NCI-H1092 treated with DMSO at 0.1 percent for 48 hours (cell line): ENCODE data around the gene PARM1.

Experiments
- DNase-seq: peaks from one replicate; lab custom pipeline; 2025; lab: John Stamatoyannopoulos, UW

The PARM1 gene

DNA sequence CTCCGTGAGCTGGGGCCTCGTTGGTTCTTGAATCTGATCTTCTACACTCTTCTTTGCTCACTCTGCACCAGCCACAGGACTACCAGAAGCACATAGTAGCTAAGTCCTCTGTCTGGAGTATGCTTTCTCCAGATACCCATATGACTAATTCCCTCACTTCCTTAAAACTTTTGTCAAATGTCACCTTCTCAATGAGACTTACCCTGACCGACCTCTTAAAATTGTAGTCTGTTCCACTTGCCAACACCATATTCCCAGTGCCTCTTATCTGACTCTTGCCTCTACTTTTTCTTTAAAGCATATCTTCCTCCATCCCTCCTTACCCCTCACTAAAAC, 10.0 kb downstream of the PARM1 start:
- DNase-seq: no peak

DNA sequence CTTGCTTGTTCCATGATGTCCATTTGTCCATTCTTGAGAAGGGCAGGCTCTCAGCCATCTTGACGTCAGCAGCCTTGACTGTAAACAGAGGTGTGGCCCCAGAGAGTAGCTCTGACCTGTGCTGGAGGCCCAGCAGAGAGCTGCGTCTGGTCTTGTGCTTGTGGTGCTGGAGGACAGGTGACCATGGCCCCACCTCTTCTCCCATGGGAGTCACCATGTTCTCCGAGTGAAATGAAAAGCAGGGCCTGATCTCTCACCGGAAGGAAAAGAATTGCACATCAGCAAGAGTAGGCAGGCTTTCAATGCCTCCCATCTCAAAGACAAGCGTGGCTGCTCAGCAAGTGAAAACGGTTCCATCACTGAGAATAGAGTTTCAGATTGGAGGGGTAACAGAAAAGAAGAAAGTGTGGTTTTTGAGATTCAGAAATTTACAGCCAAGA, 11.5 kb downstream of the PARM1 start:
- DNase-seq: no peak

DNA sequence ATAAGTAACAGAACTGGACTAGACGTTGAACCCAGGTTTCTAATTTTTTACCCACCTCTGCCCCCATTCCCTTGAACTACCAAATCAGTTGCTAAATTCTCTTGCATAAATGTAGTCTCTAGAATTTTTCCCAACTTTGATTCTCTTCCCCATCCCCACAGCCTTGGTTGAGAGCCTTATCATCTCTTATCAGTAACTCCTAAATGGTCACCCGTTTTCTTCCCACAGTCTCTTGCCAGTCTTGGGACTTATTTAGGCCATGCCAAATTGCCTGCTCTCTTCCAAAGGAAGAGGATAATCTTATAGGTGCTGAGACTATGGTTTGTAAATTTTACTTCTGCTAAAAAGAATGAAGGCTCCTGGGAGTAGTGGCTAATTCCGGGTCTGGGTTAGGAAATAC, 13.3 kb downstream of the PARM1 start:
- DNase-seq: no peak

DNA sequence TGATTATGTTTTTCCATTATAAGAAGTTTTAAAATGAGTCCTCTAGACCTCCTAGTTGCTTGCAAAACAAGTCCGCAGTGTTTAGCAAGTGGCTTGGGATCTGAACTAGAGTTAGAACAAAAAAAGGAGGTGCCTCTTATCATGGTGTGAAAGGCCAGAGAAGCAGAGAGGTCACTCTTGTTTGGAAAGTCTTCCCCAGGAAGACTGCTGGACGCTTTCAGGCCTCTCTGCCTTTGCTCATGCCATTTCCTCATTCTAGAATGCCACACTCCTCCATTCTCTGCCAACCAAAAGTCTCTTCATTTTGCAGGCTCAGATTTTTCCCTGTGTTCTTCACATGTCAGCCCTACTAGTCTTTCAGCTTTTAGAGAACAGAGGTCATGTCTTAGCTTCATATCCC, 14.9 kb downstream of the PARM1 start:
- no peak for DNase-seq

DNA sequence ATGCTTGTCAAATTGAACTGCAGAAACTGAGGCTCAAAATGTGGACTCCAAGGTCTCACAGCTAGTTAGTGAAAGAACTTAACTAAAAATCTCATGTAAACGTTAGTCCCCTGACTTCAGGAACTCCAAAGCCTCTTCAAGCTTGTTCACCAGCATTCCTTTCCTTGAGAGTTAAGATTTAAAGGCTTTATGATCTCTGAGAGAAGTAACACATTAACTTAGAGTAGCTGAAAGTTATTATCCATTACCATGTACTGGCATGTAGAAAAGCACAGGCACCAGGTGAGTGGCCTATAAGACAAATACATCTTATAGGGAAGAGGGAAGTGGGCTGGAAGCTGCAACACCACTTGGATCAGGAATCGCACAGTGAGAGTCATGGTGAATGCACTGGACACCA, 15.3 kb downstream of the PARM1 start:
- no peak for DNase-seq

DNA sequence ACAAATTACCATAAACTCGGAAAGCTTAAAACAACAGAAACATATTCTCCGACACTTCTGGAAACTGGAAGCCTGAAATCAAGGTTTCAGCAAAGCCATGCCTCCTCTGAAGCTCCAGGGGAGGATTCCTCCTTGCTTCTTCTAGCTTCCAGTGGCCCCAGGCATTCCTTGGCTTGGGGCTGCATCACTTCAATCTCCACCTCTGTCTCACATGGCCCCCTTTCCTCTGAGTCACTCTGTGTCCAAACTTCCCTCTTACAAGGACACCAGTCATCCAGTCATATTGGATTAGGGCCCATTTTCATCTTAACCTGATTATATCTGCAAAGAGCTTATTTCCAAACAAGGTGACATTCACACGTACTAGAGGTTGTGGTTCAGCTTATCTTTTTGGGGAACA, 17.3 kb downstream of the PARM1 start:
- no peak for DNase-seq

DNA sequence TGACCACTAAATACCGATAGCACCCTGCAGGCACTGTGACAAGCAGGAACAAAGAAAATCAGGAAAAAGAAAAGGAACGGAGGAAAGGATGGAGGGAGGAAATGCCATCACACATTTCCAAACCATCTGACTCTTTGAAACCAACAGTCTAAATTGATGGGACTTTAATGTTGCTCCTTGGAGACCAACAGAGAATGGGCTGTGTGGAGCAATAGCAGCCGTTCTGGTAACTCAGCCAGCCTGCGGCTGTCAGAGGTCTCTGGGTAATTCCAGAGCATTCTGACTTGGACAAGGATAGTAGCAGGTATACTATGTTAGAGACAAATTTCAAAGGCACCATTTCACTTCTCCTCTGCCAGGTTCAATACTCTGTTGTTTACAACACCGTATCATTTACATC, 18.0 kb downstream of the PARM1 start:
- DNase-seq: no peak

DNA sequence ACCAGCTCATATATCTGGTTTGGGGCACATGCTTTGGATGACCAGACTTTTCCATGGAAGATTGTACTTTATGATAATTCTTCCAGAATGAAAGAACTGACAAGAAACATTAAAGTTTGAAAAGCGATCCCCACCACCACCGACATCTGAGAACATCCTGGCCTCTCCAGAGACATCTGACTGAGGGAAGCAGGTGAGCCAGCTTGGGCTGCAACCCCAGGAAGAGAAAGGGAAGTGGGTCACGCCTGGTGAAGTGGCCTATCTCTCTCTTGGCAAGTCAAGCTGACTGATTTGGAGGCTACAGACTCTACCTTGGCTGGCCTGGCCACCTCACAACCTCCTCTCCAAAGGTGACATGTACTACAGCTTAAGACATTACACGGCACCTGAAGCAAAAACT, 20.7 kb downstream of the PARM1 start:
- no peak for DNase-seq

DNA sequence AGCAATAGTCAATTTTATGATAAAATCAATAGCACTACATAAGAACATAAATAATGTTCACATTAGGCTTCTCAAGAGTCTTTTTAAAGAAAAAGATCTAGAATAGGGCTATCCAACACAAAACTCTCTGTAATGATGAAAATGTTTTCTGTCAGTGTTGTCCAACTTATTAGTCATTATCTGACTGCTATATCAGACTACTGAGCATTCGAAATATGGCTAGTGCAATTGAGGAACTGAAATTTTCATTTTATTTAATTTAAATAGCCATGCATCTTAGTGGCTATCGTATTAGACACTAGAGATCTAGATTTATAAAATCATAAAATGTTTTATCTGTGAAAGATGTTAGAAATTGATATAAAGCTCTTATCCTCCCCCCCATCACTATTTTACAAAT, 26.0 kb downstream of the PARM1 start:
- DNase-seq: no peak

DNA sequence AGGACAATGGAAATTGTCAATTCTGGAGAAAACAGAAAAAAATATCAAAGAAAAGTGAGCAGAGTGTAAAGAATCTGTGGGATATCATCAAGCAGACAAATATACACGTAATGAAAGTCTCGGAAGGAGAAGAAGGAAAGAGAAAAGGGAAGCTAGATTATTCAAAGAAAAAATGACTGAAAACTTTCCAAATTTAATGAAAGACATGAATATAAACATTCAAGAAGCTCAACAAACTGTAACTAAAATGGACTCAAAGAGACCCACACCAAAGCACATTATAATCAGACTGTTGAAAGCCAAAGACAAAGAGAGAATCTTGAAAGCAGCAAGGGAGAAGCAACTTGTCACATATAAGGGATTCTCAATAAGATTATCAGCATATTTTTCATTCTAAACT, 28.3 kb downstream of the PARM1 start:
- no peak for DNase-seq

DNA sequence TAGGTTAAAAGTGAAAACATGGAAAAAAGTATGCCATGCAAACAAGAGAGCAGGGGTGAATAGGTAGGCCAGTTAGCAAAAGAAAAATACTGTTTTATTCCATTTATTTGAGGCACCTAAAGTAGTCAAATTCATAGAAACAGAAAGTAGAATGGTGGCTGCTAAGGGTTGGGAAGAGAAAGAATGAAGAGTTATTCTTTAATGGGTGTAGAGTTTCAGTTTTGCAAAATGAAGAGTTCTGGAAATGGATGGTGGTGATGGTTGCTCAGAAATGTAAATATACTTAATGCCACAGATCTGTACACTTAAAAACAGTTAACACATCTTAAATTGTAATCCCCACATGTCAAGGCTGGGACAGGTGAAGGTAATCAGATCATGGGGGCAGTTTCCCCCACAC, 29.7 kb downstream of the PARM1 start:
- DNase-seq: no peak

DNA sequence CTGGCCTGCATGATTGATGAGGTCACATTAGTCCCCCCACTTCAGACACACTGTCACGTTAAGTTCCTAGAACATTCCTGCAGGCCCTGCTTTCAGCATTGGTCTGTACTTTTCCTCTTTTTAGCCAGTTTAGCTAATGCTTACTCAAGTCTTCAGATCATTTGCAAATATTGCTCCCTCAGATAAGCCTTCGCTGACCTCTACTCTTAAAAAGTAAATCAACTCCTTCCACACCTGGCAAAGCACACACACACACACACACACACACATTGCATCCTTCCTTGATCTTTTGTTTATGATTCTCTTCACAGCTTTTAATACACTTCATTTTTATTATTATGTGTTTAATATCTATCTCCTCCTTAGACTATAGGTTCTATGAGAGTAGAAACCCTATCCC, 31.4 kb downstream of the PARM1 start:
- DNase-seq: no peak

DNA sequence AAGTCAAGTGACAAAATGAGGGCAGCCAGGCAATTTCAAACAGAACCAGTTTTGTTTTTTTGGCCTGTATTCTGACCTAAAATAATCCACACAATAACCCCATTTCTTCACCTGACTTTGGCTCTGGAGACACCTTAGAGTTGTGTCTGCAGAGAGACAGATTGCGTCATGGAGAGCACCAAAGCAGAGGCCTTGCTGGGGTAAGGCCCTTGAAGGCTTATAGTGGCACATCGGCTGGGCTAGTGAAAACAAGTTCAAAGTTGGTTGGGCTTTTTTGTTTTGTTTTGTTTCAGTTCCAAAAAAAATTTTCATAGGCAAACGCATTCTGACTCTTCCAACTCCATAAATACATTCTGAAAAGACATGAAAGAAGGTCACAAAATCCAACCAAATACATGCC, 34.4 kb downstream of the PARM1 start:
- no peak for DNase-seq

DNA sequence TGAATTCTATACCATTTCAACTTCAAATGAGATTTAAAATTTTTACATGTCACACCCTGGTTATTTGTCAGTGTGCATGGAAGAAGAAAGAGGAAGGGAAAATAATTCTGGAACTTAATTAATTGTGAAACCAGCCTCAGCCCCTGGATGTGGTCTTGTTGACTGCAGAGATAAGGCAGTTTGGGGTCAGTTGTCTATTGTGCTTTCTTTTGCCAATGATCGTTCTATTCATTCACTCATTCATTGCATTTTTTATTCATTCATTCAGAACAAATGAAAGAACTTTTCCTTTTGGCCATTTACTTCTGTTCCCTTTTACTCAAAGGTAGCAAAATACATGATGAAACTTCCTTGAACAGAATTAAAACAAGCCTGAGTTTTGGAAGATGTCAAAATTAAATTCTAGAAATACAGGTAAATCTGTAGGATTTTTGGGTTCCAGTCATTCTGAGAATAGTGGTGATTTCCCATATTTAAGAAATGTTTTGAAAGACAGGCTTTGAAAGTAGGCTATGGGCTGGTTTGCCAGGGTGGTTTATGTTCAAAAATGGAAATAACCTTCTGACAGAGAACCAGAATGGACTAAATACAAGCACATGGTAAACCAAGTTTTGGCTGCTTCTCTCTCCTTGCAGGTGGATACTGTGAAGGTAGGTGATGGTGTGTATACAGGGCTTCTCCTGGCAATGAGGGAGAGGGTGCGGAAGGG, 35.7 kb downstream of the PARM1 start:
- DNase-seq: no peak

DNA sequence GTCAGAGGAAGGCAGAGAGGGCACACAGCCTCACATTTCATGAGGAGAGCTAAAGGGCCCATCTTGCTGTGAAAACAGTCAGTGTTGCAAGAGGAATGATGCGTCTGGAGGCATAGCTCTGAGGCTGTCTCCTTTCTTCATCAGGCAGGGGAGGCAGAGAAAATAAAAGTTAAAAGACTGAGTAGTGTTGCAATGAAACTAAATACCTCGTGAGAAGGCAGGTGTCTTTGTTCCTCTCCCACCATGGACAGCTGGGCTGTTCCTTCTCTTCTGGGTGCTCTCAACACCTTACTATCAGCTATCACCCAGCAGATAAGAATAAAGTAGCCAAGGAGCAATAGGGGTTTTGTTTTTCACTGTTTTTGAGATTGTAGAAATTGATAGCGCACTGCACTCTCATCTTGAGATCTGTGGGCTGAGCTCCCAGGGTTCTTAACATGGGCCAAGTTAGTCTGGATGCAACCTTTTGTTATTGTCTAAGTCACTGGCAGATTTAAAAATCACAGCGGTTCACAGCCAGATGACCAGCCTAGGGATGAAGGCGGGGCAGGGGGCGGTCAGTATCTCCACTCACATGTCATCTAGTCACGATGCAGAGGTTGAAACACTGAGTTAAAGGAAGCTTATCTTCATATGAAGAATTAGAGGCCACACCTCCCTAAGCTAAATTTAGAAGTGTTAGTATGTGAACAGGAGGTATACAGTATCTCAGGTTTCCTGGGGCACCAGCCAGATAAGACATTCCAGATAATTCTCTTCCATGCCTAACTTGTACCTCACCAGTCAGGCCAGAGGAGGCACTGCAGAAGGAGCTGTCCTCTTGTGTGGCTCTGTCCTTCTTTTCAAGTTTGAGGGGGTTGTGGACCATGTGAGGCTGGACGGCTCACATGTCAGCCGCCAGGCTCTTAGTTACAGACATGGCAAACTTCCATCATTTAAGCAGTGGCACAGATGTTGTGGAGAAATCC, 36.9 kb downstream of the PARM1 start:
- no peak for DNase-seq

DNA sequence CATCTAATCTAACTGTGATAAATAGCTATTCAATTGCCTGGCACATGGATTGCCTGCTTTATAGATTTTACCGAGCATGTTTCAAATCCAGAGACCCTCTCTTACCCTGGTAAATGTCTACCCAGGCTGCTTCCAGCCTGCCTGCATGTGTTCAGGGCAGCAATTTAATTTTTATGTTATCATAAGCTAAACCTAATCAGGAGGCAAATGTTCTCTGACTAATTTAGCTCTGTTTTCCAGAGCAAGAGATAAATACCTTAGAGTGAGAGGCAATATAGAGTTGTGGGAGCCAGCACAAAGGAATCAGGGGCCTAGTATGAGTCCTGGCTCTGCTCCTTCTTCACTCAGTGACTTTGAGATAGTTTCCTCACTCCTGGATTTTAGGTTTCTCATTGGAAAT, 37.7 kb downstream of the PARM1 start:
- no peak for DNase-seq

DNA sequence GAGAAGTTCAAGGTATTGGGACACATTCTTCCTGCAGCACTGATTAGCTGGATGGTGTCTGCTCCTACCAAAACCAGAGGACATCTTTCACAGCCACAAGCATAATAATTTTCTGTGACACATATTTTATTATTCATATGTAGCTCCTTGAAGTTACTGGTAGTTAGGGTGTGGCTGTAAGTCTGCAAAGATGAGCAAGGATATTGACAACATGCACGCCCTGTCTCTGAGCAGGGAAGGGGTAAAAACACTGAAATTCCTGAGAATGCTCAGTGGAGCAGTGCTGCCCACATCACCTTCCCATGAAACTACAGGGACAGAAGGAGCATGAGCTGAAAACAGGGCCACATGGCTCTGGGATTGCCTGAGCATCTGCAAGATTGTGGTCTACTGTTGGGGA, 38.9 kb downstream of the PARM1 start:
- no peak for DNase-seq

DNA sequence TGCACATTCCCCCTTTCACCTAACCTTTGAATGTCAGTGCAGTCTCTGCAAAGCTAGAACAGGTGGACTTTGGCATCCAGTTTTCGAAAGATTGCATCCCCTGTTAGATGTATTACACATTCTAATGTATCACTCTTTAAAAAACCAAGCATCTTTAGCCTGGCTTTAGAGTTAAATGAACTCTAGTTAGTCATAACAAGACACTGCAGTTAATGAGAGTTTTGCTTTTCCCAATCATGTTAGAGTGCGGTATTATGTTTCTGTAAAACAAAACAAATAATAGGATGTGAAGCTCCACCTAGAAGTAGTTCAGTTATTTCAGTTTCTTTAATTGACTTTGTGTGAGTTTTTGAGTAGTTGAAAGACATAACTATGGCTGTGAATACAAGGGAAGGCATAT, 42.2 kb downstream of the PARM1 start:
- no peak for DNase-seq

DNA sequence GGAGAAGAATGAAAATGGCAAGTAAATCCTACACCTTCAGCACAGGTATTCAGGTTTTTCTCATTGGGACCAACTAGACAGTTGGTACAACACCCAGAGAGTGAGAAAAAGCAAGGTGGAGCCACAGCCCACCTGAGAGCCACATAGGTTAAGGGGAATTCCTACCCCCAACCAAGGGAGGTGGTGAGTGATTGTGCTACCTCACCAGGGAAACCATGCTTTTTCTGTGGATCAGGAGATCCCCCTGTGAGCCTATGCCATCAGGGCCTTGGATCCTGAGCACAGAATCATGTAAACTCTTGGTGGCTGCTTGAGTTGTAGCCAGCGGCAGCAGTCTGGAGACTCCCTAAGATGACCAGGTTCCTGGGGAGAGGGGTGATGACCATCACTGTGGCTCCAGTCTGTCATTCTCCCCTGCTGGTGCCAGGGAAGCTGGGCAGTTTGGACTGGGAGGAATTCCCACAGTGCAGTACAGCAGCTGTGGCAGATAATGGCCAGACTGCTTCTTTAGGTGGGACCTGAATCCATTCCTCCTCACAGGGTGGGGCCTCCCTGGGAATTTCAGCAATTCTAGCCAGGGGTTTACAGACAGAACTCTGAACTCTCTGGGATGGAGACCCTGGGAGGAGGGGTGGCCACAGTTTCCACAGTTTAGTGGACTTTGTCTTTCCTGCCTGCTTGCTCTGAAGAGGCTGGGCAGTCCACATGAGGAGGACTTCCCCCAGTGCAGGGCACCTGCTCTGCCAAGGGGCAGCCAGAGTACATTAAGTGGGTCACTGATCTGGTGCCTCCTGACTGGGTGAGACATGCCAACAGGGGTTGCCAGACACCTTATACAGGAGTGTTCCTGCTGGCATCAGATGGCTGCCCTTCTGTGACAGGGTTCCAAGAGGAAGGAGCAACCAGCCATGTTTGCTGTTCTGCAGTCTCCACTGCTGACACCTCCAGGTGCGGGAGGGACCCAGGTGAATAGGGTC, 43.2 kb downstream of the PARM1 start:
- DNase-seq: no peak

DNA sequence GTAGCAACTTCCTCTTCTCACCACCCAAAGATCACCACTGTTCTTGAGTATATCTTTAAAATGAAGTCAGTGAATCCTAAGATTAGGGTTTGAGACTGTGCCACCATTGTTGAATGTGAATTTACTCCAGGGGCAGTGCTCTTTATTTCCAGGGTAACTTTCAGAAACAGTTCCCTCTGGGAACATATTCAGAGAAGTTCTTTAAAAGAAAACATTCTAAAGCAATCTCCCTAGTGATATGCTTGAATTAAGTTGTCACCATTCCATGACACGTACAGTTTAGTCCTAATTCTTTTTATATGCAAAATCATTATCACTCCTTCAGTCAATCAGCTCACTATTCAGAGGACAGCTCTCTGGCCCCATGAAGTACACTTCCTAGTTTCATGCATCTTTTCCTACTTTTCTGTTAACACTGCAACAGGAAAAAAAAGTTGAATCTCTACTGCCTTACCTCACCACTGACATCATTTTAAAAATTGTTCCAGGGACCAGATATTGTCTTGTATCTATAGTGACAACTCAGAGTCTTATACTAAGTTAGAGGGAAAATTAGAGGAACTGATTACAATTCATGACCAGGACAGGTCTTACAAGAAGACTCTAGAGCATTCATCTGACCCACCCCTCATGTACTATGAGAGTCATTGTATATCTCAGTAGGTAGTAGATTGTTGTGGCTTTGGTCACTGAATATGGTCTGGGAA, 49.8 kb downstream of the PARM1 start:
- no peak for DNase-seq

DNA sequence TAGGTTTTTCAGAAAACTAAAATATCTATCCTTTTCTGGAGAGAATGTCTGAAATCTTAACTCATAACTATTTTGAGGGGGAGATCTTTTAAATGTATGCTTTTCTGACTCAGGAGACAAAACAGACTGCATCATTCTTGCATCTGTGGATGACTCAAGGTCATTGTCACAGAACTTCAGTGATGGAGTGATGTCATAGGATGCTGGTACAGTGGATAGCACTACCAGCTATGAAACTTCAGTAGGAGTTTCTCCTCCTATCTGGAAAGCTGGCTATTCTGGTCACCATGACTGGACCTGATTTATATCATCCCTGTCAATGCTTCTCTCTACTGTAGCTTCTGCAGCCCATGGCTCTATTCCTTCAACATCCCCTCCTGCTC, 50.3 kb downstream of the PARM1 start:
- DNase-seq: no peak
